Lung (tissue), 12 donors: ENCODE results near the gene ACCSL. TPM values are rescaled to one million over a fixed set of nuclear protein-coding genes. Genes with fewer than 3 reads are reported as not detected.

Source experiments
- ATAC-seq: fragments of 200-7000 bp; cut with Tn5 transposase; one replicate; pipeline ENCODE4 v1.9.1; 2020; ENCODE audit warnings: moderate number of reproducible peaks; ENCODE audit not compliant: insufficient read depth, low FRiP score
- DNase-seq, 3 donors: peaks; one replicate each; pipeline ENCODE4 v3.0.0-alpha.2; 2013 to 2017
- H3K27ac ChIP-seq, 2 donors: one replicate each; pipeline ENCODE4 v1.5.1; 2013; ENCODE audit warnings: mild to moderate bottlenecking in 2 of 2, moderate library complexity in 2 of 2, control low read depth in 1 of 2, inconsistent platforms in 1 of 2, low read depth in 1 of 2, low read length in 1 of 2
- H3K27me3 ChIP-seq, 3 donors: one replicate each; pipeline ENCODE4 v1.5.1; 2013; ENCODE audit warnings: low read length in 2 of 3; ENCODE audit not compliant: control insufficient read depth in 3 of 3, insufficient read depth in 3 of 3
- H3K36me3 ChIP-seq, 4 donors: one replicate each; pipeline ENCODE4 v1.5.1; 2013; ENCODE audit warnings: low read length in 4 of 4, mild to moderate bottlenecking in 1 of 4, moderate library complexity in 1 of 4; ENCODE audit not compliant: control insufficient read depth in 4 of 4, insufficient read depth in 4 of 4
- H3K4me1 ChIP-seq, 5 donors: one replicate each; pipeline ENCODE4 v1.5.1; 2013; ENCODE audit warnings: low read length in 5 of 5, mild to moderate bottlenecking in 2 of 5, moderate library complexity in 1 of 5; ENCODE audit not compliant: control insufficient read depth in 5 of 5, insufficient read depth in 5 of 5
- H3K4me3 ChIP-seq: one replicate; pipeline ENCODE4 v1.5.1; 2013; ENCODE audit warnings: mild to moderate bottlenecking, control low read depth, moderate library complexity
- H3K9ac ChIP-seq, 2 donors: one replicate each; pipeline ENCODE4 v1.5.1; 2013; ENCODE audit warnings: low read length in 2 of 2, control low read depth in 1 of 2; ENCODE audit not compliant: insufficient read depth in 1 of 2
- H3K9me3 ChIP-seq, 4 donors: one replicate each; pipeline ENCODE4 v1.5.1; 2013; ENCODE audit warnings: low read length in 3 of 4, mild to moderate bottlenecking in 1 of 4, moderate library complexity in 1 of 4; ENCODE audit not compliant: control insufficient read depth in 4 of 4, insufficient read depth in 3 of 4
- CTCF ChIP-seq: IDR thresholded peaks from 2 replicates; pipeline ENCODE4 v1.5.1; 2012; ENCODE audit warnings: mild to moderate bottlenecking; ENCODE audit errors: control extremely low read depth, extremely low read depth
- WGBS, 2 donors: extraction: QIAGEN DNeasy Blood & Tissue Kit; methylation state at CpG; one replicate each; pipeline ENCODE4 v1.1.7; 2013; 5-methylcytosine and 5-hydroxymethylcytosine counted together
- polyA plus RNA-seq, 2 donors: library from polyadenylated mRNA; stranded (reverse); fragments of 200-250 nt; gene quantifications; one replicate each; pipeline ENCODE4 v1.2.1, GENCODE V29; 2013
- total RNA-seq, 2 donors: library from RNA; depleted of rRNA in 1 of 2; stranded (reverse); fragments of >200 nt in 1 of 2; gene quantifications; one replicate each; pipeline ENCODE4 v1.2.1, GENCODE V29; 2014 to 2021
- donor health status: control.
- donor health status: control.
- donor health status: Bipolar disorder and iron deficiency.
- donor health status: healthy.
- donor health status: DM: yes; HTN: yes; CAD: no.

ACCSL gene
- total and polyA plus RNA-seq, 4 donors, result 0.02 to 0.14 TPM; not detected in 2

GRCh38 chr11:44101098-44101497 is 53.3 kb downstream of the ACCSL start:
- H3K9ac ChIP-seq, result no peak overlapping the region

GRCh38 chr11:44104481-44105294 is 56.9 kb downstream of the ACCSL start:
- TF ChIP-seq CTCF, result no peak
- Histone ChIP-seq H3K9ac (no peak overlapping the region), H3K4me3 (no peak overlapping the region), H3K9me3 (no peaks in the 10 kb centered on the region), H3K4me1 (peaks cover 0 to 3% (median 0%) of the 10 kb centered on the region in 5 donors), H3K27ac (no peak overlapping the region), H3K27me3 (no peaks in the 10 kb centered on the region), H3K36me3 (peaks cover 7 to 12% (median 8%) of the 10 kb centered on the region in 4 donors)
- DNase-seq (no peak), ATAC-seq (no peak)
- 60 to 77% methylated on average over 5 of the region's 5 CpGs for WGBS, 2 donors

More at GRCh38 chr11:44101098-44101497, 53.3 kb downstream of the ACCSL start:
- DNase-seq (no peak), ATAC-seq (no peak)
- WGBS, 2 donors, result 89 to 90% methylated on average over 2 of the region's 2 CpGs
- Histone ChIP-seq H3K27ac (no peak overlapping the region), H3K4me3 (no peak overlapping the region), H3K9me3 (no peaks in the 10 kb centered on the region), H3K4me1 (peaks cover 0 to 8% (median 3%) of the 10 kb centered on the region in 5 donors), H3K36me3 (no peaks in the 10 kb centered on the region), H3K27me3 (no peaks in the 10 kb centered on the region)
- TF ChIP-seq CTCF, result no peak

- WGBS, 2 donors, result 87 to 93% methylated on average over 6 of the region's 6 CpGs
- H3K27ac ChIP-seq, result no peak overlapping the region
- no peak overlapping the region for H3K9ac ChIP-seq
- H3K9me3 ChIP-seq, result no peaks in the 10 kb centered on the region
- peaks cover 0 to 11% (median 0%) of the 10 kb centered on the region in 5 donors for H3K4me1 ChIP-seq
- DNase-seq (no peak), ATAC-seq (no peak)
- no peak for TF ChIP-seq CTCF
- peaks cover 8 to 15% (median 12%) of the 10 kb centered on the region in 4 donors for H3K36me3 ChIP-seq
- no peak overlapping the region for H3K4me3 ChIP-seq
- no peaks in the 10 kb centered on the region for H3K27me3 ChIP-seq
Observed at GRCh38 chr11:44108260-44108659, 60.5 kb downstream of the ACCSL start.

Other genes starting within 250 kb of the ACCSL start
- gene ALKBH3, start 167.2 kb upstream of the ACCSL start, total RNA-seq, result 10 to 100 TPM; 42.8 to 43.7 TPM
- 10 to 100 TPM; 22.6 to 23.6 TPM for gene ALKBH3, start 167.2 kb upstream of the ACCSL start, polyA plus RNA-seq
- gene C11orf96, start 105.3 kb upstream of the ACCSL start, total RNA-seq, result 100 to 1,000 TPM in 1 of 2 donors, 10 to 100 TPM in 1; 29.0 to 103 TPM
- 100 to 1,000 TPM; 110 to 165 TPM for gene C11orf96, start 105.3 kb upstream of the ACCSL start, polyA plus RNA-seq
- gene ACCS, start 18.3 kb downstream of the ACCSL start, total RNA-seq, result 10 to 100 TPM; 31.6 to 66.9 TPM
- gene ACCS, start 18.3 kb downstream of the ACCSL start, polyA plus RNA-seq, result 10 to 100 TPM in 1 of 2 donors, 1 to 10 TPM in 1; 6.4 to 24.6 TPM
- 10 to 100 TPM; 51.2 to 95.3 TPM for gene EXT2, start 47.7 kb downstream of the ACCSL start, total RNA-seq
- 10 to 100 TPM; 18.0 to 40.7 TPM for gene EXT2, start 47.7 kb downstream of the ACCSL start, polyA plus RNA-seq